22Rv1 (cell line): ENCODE data around the gene ARL6IP6.
A peak's percentile ranks its signal among the peaks of the same experiment; 100 is the strongest.

Experiments
- H3K27ac ChIP-seq: fragments of 450-650 bp; 2 replicates; pipeline ENCODE4 v1.5.1; 2017
- ZFX ChIP-seq: fragments of 450-650 bp; IDR thresholded peaks from 2 replicates; pipeline ENCODE4 v1.6.1; 2017; ENCODE audit warnings: antibody characterized with exemption, borderline replicate concordance
- TF ChIP-seq, protein P1 (sequence below): fragments of 450-650 bp; IDR thresholded peaks from 2 replicates; pipeline ENCODE4 v1.5.1; 2017; ENCODE audit warnings: mild to moderate bottlenecking

The ARL6IP6 gene

DNA sequence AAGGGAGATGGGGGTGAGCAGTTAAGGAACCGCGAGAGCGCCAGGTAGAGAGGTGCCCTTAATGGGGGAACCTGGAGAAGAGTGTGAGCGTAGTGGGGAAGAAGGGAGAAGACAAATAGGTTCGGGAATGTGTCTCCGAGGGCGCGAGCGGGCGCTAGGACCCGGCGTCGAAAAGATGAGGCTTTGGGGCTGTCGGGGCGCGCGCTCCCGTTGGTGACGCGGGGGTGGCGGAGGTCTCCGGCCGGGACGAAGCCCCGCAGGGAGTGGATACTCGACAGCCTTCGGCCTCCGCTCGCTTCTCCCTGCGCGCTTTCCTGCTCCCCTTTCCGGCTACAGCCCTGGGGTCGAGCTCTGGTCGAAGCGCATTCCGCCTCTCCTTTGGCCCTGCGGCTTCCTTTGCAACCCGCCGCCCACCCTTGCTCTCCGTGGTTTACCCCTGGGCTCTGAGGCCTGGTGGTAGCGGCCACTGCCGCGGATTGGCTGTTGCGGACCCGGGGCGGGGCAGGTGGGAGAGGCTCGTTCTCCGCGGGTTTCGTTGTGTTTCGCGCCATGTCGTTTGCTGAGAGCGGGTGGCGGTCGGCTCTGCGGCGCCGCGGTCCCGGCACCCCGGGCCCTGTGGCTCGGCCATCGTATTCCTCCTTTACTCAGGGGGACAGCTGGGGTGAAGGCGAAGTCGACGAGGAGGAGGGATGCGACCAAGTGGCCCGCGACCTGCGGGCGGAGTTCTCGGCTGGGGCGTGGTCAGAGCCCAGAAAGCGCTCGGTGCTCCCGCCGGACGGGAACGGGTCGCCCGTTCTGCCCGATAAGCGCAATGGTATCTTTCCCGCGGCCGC, at the start of gene ARL6IP6:
TSS of gene ARL6IP6 (plus strand) at position 545 of the 833 bp plus-strand sequence. CDS start at position 550, 5 bp downstream.
- TF ChIP-seq, protein P1, sequence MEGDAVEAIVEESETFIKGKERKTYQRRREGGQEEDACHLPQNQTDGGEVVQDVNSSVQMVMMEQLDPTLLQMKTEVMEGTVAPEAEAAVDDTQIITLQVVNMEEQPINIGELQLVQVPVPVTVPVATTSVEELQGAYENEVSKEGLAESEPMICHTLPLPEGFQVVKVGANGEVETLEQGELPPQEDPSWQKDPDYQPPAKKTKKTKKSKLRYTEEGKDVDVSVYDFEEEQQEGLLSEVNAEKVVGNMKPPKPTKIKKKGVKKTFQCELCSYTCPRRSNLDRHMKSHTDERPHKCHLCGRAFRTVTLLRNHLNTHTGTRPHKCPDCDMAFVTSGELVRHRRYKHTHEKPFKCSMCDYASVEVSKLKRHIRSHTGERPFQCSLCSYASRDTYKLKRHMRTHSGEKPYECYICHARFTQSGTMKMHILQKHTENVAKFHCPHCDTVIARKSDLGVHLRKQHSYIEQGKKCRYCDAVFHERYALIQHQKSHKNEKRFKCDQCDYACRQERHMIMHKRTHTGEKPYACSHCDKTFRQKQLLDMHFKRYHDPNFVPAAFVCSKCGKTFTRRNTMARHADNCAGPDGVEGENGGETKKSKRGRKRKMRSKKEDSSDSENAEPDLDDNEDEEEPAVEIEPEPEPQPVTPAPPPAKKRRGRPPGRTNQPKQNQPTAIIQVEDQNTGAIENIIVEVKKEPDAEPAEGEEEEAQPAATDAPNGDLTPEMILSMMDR, result no peak
- TF ChIP-seq ZFX, result no peak
- peak within 1 kb of the TSS; percentile 86 for H3K27ac ChIP-seq

DNA sequence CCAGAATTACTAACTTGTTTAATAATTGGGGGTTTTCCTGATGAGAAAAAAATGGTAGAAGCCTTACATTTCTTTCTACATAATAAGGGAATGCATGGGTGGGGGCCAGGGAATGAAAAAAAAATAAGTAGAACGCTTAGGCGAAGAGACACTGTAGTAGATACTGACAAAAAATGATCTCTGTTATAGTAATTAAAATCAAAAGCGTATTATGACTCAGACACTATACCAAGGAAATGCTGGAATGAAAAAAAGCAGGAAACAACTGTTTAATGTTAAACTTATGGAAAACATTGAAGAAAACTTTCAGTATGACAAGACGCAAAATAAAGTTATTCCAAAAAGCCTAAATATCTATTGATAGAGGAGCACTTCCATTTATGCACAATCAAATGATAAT, 44.1 kb upstream of the ARL6IP6 start:
- TF ChIP-seq, protein P1, result no peak
- no peak for TF ChIP-seq ZFX
- no peak overlapping the region for H3K27ac ChIP-seq

DNA sequence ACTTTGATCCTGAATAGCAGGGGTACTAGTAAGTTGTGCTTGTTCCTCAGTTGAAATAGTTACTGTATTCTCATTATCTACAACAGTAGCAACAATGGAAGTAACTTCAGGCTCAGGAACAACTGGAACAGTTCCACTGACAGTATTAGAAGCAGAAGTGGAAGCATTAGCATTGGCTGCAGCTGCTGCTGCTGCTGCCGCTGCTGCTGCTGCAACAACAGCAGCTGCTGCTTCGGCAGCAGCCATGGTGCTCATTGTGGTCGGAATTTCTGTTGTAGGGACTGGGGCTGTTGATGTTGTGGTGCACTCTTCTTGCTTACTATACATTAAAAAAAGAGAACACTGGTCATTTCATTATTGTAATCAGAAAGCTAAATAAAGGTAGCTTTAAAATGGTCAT, 42.0 kb upstream of the ARL6IP6 start:
- no peak overlapping the region for H3K27ac ChIP-seq
- TF ChIP-seq, protein P1, result no peak
- TF ChIP-seq ZFX, result no peak

DNA sequence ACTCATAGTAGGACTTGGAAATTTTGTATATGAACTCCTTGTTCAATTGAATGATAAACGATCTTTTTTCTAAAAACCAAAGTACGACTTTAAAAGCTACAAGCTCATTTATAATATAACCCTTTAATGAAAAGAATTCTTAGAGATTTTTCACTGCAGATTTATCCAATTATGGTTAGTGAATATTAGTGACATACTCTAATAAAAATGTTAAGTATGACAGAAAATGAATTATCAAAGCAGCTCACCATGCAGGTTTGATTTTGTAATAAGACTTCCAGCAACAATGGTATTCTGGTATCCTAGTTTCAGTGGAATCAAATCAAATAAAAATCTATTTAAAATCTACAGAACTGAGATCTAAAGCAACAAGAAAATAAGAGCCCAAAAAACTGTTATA, 39.6 kb upstream of the ARL6IP6 start:
- TF ChIP-seq, protein P1, result no peak
- TF ChIP-seq ZFX, result no peak
- no peak overlapping the region for H3K27ac ChIP-seq

DNA sequence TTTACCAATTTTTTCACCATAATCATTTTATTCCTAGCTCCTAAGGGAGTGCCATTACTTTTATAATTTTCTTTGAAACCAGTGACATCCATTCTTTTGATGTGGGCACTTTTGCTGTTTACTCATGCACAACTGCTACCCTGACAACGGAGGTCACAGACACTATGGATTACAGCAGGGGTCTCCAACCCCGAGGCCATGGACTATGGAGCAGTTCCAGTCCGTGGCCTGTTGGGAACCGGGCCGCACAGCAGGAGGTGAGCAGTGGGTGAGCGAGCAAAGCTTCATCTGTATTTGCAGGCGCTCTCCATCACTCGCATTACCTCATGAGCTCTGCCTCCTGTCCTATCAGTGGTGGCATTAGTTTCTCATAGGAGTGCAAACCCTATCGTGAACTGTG, 35.8 kb upstream of the ARL6IP6 start:
- no peak overlapping the region for H3K27ac ChIP-seq
- TF ChIP-seq ZFX, result no peak
- TF ChIP-seq, protein P1, result no peak

DNA sequence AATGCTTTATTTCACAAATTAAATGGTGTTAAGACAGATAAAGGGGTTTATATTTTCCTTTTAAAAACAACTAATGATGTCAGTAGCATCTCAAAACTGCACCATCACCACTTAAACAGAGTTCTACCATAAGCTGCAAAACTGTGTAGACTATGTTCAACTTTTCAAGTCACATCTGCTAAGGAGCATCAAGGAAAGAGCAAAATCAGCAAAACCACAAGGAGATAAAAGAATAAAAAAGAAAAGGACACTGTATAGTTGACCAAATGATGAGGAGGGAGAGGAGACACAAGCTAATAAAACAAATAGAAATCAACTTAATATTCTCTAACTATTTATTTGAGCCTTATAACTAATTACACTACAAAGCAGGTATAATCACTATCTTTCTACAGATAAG, 35.0 kb upstream of the ARL6IP6 start:
- no peak overlapping the region for H3K27ac ChIP-seq
- no peak for TF ChIP-seq ZFX
- TF ChIP-seq, protein P1, result no peak

DNA sequence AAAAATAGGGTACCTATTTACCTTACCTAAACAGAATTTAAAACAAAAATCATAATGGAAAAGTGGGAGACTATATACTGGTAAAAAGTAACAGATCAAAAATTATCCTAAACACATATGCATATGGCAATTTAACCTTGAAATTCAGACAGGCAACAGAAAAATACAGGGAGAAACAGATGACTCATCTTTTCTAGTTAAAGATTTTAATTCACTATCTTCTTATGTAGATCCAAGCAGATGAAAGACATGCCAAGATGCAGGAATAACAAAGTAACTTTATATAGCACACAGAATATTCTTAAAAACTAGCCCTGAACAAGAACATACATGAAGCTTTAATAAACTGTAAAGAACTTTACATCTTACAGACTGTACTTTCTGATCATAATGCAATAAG, 32.1 kb upstream of the ARL6IP6 start:
- TF ChIP-seq, protein P1, result no peak
- no peak for TF ChIP-seq ZFX
- no peak overlapping the region for H3K27ac ChIP-seq
